ENCODE data around the gene ADSS2.

Gene ADSS2

DNA sequence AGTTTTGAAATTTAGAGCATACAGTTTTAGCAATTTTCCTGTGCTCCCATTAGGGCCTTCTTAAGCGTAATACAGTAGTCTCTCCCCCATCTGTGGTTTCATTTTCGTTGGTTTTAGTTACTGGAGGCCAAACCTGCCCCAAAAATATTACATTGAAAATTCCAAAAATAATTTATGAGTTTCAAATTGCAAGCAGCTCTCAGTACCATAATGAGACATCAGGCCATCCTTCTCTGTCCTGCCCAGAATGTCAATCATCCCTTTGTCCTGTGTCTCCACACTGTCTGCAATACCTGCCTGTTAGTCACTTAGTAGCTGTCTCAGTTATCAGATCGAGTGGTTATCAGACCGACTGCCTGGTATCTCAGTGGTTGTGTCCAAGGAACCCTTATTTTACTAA lies 45.4 kb downstream of the ADSS2 start:
- Mint-ChIP-seq H3K27me3 (no peaks in the 10 kb centered on the region), H3K27ac (ENCODE audit: low read depth) (no peak overlapping the region), H3K9me3 (peaks cover 2% of the 10 kb centered on the region), H3K4me3 (no peak overlapping the region), H3K36me3 (ENCODE audit: insufficient read depth) (peaks cover 52% of the 10 kb centered on the region), H3K4me1 (no peaks in the 10 kb centered on the region)
- no peak for ATAC-seq (replicated peaks; ENCODE audit: extremely low read depth, poor library complexity, severe bottlenecking)
- no peak for DNase-seq (ENCODE audit: low spot score in 2 of 2)

DNA sequence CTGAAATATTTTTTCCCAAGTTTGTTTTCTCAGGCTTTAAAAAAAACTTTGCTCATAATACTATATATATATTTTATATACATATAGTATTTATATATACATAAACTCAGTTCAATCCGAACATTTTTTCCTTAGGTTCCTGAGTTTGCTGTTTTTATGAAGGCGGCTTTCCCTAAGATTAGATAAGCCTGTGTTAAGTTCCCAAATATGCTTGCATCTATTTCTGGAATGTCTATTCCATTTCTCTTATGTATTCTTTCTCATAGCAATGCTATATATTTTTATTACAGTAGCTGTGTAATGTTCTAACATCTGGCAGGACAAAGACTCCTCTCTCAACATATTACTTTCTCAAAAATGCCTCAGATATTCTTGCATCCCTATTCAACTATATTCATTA lies 45.9 kb downstream of the ADSS2 start:
- Mint-ChIP-seq H3K36me3 (ENCODE audit: insufficient read depth) (peaks cover 48% of the 10 kb centered on the region), H3K4me1 (no peaks in the 10 kb centered on the region), H3K4me3 (no peak overlapping the region), H3K27ac (ENCODE audit: low read depth) (no peak overlapping the region), H3K27me3 (no peaks in the 10 kb centered on the region), H3K9me3 (peaks cover 6% of the 10 kb centered on the region)
- DNase-seq (ENCODE audit: low spot score in 2 of 2) = no peak
- ATAC-seq (replicated peaks; ENCODE audit: extremely low read depth, poor library complexity, severe bottlenecking) = no peak

DNA sequence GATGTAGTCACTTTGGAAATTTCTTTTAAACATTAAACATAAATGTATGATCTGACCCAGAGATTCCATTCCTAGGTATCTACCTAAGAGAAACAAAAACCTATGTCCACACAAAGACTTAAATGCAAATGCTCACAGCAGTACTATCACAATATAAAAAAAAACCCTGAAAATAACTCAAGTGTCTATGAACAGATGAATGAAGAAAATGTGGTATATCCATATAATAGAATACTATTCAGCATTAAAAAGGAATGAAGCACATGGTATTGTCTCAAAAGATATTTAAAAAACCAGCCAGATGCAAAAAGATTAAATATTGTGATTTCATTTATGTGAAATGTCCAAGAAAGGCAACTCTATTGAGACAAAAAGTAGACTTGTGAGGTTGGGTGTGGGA lies 48.3 kb downstream of the ADSS2 start:
- Mint-ChIP-seq H3K36me3 (ENCODE audit: insufficient read depth) (peaks cover 37% of the 10 kb centered on the region), H3K9me3 (peaks cover 6% of the 10 kb centered on the region), H3K27me3 (no peaks in the 10 kb centered on the region), H3K4me3 (no peak overlapping the region), H3K27ac (ENCODE audit: low read depth) (no peak overlapping the region), H3K4me1 (no peaks in the 10 kb centered on the region)
- DNase-seq (ENCODE audit: low spot score in 2 of 2) (no peak), ATAC-seq (replicated peaks; ENCODE audit: extremely low read depth, poor library complexity, severe bottlenecking) (no peak)

DNA sequence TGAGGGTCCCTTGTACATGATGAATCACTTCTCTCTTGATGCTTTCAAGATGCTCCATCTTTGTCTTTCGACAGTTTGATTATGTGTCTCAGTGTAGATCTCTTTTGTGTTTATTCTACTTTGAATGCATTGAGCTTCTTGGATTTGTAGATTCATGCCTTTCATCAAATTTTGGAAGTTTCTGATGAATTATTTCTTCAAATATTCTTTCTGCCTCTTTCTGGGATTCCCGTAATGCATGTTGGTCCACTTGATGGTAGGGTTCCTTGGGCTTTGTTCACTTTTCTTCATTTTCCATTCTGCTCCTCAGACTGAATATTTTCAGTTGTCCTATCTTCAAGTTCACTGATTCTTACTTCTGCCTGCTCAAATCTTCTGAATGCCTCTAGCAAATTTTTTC lies 50.7 kb downstream of the ADSS2 start:
- Mint-ChIP-seq H3K27me3 (no peaks in the 10 kb centered on the region), H3K9me3 (peaks cover 6% of the 10 kb centered on the region), H3K36me3 (ENCODE audit: insufficient read depth) (peaks cover 24% of the 10 kb centered on the region), H3K27ac (ENCODE audit: low read depth) (no peak overlapping the region), H3K4me3 (no peak overlapping the region), H3K4me1 (peaks cover 9% of the 10 kb centered on the region)
- ATAC-seq (replicated peaks; ENCODE audit: extremely low read depth, poor library complexity, severe bottlenecking) = no peak
- DNase-seq (ENCODE audit: low spot score in 2 of 2) = no peak

DNA sequence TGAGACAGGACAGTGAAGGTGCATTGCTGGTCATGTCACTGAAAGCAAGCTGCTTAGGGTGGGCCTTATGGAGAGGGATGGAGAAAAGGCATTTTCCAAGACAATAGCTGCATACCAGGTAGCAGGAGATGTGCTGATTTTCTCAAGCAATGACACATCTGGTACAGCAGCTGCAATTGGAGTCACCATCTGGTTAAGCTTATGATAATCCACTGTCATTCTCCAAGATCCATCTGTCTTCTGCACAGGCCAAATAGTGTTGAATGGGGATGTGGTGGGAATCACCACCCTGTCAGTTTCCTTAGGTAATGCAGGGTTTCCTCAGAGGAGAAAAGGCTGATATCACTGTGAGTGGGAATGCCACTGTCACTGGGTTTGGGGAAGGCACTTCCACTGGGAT lies 54.6 kb downstream of the ADSS2 start:
- H3K4me3 Mint-ChIP-seq = no peak overlapping the region
- H3K27me3 Mint-ChIP-seq = no peaks in the 10 kb centered on the region
- DNase-seq (ENCODE audit: low spot score in 2 of 2) (no peak), ATAC-seq (replicated peaks; ENCODE audit: extremely low read depth, poor library complexity, severe bottlenecking) (no peak)
- peaks cover 6% of the 10 kb centered on the region for H3K36me3 Mint-ChIP-seq (ENCODE audit: insufficient read depth)
- peaks cover 6% of the 10 kb centered on the region for H3K9me3 Mint-ChIP-seq
- no peak overlapping the region for H3K27ac Mint-ChIP-seq (ENCODE audit: low read depth)
- peaks cover 9% of the 10 kb centered on the region for H3K4me1 Mint-ChIP-seq

DNA sequence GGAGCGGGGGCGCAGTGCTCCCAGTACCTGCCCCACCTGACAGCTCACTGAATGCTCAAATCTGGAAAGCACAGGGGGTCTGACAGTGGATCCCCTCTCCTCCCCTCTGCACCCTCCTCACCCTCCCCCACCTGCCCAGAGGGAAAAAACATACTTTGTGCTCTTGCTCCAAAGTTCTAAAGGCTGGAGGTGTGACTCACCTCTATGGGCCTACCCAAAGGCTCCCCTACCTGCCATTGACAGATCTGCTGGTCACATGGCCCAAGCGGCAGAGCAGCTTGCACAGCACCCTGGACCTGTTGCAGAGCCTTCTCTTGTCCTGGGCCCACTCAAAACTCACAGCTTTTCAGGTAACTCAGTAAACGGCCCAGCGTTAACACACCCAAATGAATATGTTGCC lies 55.7 kb downstream of the ADSS2 start:
- DNase-seq (ENCODE audit: low spot score in 2 of 2) (no peak), ATAC-seq (replicated peaks; ENCODE audit: extremely low read depth, poor library complexity, severe bottlenecking) (no peak)
- no peak overlapping the region for H3K4me3 Mint-ChIP-seq
- no peaks in the 10 kb centered on the region for H3K27me3 Mint-ChIP-seq
- H3K9me3 Mint-ChIP-seq = peaks cover under 1% of the 10 kb centered on the region
- no peak overlapping the region for H3K27ac Mint-ChIP-seq (ENCODE audit: low read depth)
- H3K36me3 Mint-ChIP-seq (ENCODE audit: insufficient read depth) = no peaks in the 10 kb centered on the region
- H3K4me1 Mint-ChIP-seq = peaks cover 9% of the 10 kb centered on the region

DNA sequence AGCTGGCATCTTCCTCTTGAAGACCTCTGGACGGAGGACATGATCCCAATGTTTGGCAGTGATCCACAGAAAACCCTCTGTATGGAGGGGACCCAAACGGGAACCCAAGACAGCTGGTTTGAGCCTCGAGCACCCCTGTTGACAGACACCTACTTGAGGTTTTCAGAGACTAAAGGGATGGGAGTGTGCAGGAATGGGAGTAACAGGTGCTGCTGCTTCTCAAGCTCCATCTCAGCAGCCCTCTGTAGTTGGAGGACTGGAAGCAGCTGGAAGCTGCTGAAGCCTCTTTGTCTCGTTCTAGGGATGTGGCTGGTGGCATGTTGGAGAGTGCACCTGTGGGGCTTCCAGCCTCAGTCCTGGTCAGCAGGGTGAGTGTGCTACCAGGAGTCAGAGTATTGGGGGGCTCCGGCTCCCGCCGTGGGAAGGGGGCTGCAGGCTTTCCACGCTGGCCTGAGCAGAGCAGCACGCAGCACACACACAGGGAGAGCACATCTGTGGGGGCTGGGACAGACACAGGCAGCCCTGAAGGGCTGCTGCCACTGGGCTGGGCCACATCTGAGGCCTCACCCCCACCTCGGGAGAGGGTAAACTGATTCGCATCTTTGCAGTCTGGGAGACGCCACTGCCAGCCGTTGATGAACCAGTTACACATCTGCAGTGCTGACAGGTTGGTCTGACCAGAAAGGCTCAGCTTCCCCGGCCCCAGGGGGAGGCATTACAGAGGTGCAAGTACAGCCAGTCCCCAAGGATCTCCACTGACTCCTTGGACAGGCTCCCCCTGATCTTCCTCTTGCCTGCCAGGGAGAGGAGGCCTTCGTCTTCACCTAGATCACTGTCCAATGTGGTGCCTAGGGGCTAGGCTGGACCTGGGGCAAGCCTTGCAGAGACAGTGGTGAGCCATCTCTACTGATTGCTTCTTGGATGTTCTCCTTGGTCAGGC lies 56.6 kb downstream of the ADSS2 start:
- DNase-seq (ENCODE audit: low spot score in 2 of 2) = no peak
- no peaks in the 10 kb centered on the region for H3K36me3 Mint-ChIP-seq (ENCODE audit: insufficient read depth)
- no peaks in the 10 kb centered on the region for H3K9me3 Mint-ChIP-seq
- no peak overlapping the region for H3K27ac Mint-ChIP-seq (ENCODE audit: low read depth)
- H3K4me3 Mint-ChIP-seq = no peak overlapping the region
- H3K4me1 Mint-ChIP-seq = peaks cover 9% of the 10 kb centered on the region
- ATAC-seq (replicated peaks; ENCODE audit: extremely low read depth, poor library complexity, severe bottlenecking) = no peak
- H3K27me3 Mint-ChIP-seq = no peaks in the 10 kb centered on the region

DNA sequence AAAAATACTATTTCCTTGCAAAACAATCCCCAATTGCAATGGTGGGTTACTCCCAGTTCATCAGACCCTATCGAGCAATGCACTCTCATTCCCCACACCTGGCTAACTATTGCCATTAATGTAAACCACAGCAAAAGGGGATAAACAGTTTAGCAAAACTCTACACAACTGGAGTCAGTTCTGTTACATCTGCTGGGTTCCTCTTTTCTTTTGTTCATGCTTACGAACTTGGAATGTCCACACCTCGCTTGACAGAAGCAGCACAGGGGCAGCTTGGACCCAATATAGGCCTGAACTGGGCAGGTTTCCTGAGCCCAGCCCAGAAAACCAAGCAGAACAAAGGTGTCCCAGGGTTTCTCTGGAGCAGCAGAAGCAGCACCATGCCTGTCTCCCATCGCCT lies 57.4 kb downstream of the ADSS2 start:
- H3K9me3 Mint-ChIP-seq = no peaks in the 10 kb centered on the region
- H3K27ac Mint-ChIP-seq (ENCODE audit: low read depth) = no peak overlapping the region
- ATAC-seq (replicated peaks; ENCODE audit: extremely low read depth, poor library complexity, severe bottlenecking) = no peak
- no peak for DNase-seq (ENCODE audit: low spot score in 2 of 2)
- peaks cover 9% of the 10 kb centered on the region for H3K4me1 Mint-ChIP-seq
- no peaks in the 10 kb centered on the region for H3K36me3 Mint-ChIP-seq (ENCODE audit: insufficient read depth)
- no peak overlapping the region for H3K4me3 Mint-ChIP-seq
- no peaks in the 10 kb centered on the region for H3K27me3 Mint-ChIP-seq

DNA sequence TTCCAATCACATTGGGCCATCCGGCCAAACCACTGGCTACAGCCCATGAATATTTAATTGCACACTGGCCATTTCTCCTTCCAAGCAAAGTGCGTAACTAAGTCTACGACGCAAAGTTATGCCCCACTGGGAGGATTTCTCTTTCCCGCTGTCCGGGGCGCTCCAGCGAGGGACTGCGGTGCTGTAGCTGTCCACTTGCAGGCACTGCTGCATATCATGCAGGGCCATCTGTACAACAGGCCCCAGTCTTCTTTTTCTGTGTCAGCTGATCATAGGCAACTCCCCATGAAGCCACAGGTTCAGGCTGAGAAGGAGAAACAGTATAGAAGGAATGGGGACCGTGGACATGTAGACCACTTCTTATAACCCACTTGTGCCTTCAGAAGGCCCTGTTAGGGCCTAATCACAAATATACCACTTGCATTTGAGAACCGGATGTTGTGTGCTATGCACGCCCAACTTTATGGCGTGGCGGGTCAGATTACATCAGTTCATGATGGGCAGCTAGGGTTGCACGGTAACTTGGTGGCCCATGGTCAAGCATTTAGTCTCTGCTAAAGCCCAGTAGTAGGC lies 58.0 kb downstream of the ADSS2 start:
- Mint-ChIP-seq H3K27ac (ENCODE audit: low read depth) (no peak overlapping the region), H3K27me3 (no peaks in the 10 kb centered on the region), H3K4me1 (peaks cover 9% of the 10 kb centered on the region), H3K4me3 (no peak overlapping the region), H3K9me3 (no peaks in the 10 kb centered on the region), H3K36me3 (ENCODE audit: insufficient read depth) (no peaks in the 10 kb centered on the region)
- no peak for ATAC-seq (replicated peaks; ENCODE audit: extremely low read depth, poor library complexity, severe bottlenecking)
- DNase-seq (ENCODE audit: low spot score in 2 of 2) = no peak

DNA sequence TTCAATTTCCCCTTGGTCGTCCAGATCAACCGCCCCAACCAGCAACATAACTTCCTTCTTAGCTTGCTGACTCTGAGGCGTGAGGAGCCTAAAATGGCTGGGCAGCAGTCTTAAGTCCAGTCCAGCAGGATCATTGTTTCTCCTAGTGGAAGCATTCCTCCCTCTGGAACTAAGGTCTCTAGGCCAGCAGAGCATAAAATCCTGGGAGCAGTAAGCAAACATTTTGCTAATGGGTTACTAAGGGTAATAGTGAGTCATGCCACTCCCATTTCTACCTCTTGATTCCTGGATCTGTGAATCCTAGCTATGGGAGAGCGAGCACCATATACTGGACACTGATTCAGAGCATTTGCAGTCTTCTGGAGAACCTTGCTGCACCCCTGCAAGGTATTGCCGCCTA lies 59.9 kb downstream of the ADSS2 start:
- H3K36me3 Mint-ChIP-seq (ENCODE audit: insufficient read depth) = no peaks in the 10 kb centered on the region
- DNase-seq (ENCODE audit: low spot score in 2 of 2) = no peak
- H3K4me3 Mint-ChIP-seq = no peak overlapping the region
- H3K9me3 Mint-ChIP-seq = no peaks in the 10 kb centered on the region
- peaks cover 5% of the 10 kb centered on the region for H3K4me1 Mint-ChIP-seq
- ATAC-seq (replicated peaks; ENCODE audit: extremely low read depth, poor library complexity, severe bottlenecking) = no peak
- H3K27me3 Mint-ChIP-seq = no peaks in the 10 kb centered on the region
- H3K27ac Mint-ChIP-seq (ENCODE audit: low read depth) = no peak overlapping the region

DNA sequence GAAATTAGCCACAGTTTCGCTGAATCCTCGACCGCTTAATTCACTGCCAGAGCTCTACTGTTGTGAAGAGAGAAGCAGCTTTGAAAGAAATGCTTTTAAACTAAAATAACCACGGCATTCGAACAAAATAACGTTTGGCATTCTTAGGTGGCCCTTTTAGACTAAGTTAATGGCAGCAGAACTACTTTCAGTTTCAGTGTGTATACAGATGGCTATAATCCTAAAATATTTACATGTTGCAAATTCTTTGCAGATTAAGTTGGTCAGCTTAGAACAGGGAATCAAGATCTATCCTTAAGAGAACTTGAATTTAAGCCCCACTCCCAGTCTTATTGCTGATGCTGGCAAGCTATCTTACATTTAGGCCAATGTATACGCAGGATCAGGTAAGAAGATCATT lies 62.7 kb downstream of the ADSS2 start:
- H3K4me1 Mint-ChIP-seq = no peaks in the 10 kb centered on the region

DNA sequence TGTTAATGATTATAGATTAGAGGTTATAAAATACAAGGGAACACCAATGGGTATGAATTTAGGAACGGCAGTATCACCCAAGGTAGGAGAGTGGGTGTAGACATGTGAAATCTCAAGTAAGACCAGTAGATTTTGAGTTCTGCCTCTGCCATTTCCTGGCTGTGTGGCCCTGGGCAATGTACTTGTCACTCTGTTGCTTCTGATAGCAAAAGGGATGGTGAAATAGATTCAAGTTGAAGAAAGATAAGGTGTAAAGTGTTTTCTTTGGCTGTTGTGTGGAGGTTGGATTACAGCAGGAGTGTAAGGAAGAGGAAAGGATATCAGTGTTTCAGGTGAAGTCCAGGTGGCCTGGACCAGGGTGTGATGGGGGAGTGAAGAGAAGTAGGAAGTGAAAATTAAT lies 64.3 kb downstream of the ADSS2 start:
- Mint-ChIP-seq H3K27me3 (no peaks in the 10 kb centered on the region), H3K4me1 (no peaks in the 10 kb centered on the region), H3K4me3 (no peak overlapping the region), H3K9me3 (no peaks in the 10 kb centered on the region), H3K36me3 (ENCODE audit: insufficient read depth) (no peaks in the 10 kb centered on the region), H3K27ac (ENCODE audit: low read depth) (no peak overlapping the region)
- ATAC-seq (replicated peaks; ENCODE audit: extremely low read depth, poor library complexity, severe bottlenecking) (no peak), DNase-seq (ENCODE audit: low spot score in 2 of 2) (no peak)

More for the DNA sequence above, 62.7 kb downstream of the ADSS2 start:
- no peaks in the 10 kb centered on the region for H3K27me3 Mint-ChIP-seq
- DNase-seq (ENCODE audit: low spot score in 2 of 2) = no peak
- H3K27ac Mint-ChIP-seq (ENCODE audit: low read depth) = no peak overlapping the region
- H3K9me3 Mint-ChIP-seq = no peaks in the 10 kb centered on the region
- H3K4me3 Mint-ChIP-seq = no peak overlapping the region
- no peaks in the 10 kb centered on the region for H3K36me3 Mint-ChIP-seq (ENCODE audit: insufficient read depth)
- no peak for ATAC-seq (replicated peaks; ENCODE audit: extremely low read depth, poor library complexity, severe bottlenecking)

DNA sequence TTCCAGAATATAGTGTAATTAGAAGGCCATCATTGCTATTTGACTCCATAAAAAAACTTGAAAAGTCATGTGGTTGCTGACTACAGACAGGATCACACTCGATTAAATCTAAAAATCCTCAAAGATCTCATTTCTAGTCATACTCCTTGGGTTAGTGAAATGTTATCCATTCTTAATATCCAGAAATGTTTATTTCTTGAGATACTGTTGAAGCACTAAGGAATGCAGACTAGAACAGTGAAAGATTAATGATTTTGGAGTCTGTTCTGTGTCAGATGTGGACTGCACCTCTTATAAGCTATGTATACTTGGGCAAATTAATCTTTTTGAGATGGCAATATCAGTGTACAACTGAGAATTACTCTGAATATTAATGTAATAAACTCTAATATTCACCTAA lies 65.1 kb downstream of the ADSS2 start:
- Mint-ChIP-seq H3K4me1 (no peaks in the 10 kb centered on the region), H3K9me3 (no peaks in the 10 kb centered on the region), H3K27me3 (no peaks in the 10 kb centered on the region), H3K4me3 (no peak overlapping the region), H3K27ac (ENCODE audit: low read depth) (no peak overlapping the region), H3K36me3 (ENCODE audit: insufficient read depth) (no peaks in the 10 kb centered on the region)
- DNase-seq (ENCODE audit: low spot score in 2 of 2) (no peak), ATAC-seq (replicated peaks; ENCODE audit: extremely low read depth, poor library complexity, severe bottlenecking) (no peak)
